Ramos (cell line): ENCODE data around the gene NET1.

Experiments
- in situ Hi-C: fragments of 300-500 bp; cut with MboI; formaldehyde crosslinking; loops from one replicate; pipeline ENCODE4 v1.14.3; 2022; ENCODE audit warnings: low sequenced_read_pairs; ENCODE audit not compliant: unreplicated experiment

Gene NET1

DNA sequence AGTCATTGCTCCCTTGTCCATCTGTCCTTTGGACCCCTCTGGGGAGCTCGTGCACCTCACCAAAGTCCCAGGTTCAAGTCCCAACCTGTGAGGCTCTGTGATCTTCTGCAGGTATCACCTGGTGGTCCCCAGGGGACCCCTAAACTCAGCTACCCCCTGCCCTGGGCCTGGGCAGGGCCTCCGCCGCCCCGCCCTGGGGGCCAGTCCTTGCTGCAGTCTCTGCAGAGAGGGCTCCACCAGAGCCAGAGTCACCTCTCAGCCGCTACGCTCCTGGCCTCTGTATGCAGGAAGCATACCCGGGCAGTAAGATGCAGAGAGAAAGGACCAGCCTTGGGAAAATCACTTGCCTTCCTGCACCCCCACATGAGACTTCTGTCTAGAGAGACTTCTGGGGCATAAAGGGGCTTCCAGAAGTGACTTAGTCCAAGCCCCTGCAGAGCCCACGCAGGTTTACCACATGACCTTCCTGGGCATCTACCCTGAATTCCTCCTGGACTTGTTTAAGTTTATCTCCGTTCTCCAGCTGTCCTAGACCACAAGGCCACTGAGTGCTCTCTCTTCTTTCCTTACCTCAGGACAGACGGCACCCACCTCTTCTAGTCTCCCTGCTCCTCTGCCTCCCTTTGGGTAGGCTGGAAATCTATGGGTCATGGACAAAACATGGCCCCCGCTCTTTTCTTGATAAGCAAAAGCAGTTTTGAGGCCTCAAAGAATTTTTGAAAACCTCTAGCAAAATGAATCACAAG lies 65.8 kb downstream of the NET1 start:
- in situ Hi-C loops: no loop called here

DNA sequence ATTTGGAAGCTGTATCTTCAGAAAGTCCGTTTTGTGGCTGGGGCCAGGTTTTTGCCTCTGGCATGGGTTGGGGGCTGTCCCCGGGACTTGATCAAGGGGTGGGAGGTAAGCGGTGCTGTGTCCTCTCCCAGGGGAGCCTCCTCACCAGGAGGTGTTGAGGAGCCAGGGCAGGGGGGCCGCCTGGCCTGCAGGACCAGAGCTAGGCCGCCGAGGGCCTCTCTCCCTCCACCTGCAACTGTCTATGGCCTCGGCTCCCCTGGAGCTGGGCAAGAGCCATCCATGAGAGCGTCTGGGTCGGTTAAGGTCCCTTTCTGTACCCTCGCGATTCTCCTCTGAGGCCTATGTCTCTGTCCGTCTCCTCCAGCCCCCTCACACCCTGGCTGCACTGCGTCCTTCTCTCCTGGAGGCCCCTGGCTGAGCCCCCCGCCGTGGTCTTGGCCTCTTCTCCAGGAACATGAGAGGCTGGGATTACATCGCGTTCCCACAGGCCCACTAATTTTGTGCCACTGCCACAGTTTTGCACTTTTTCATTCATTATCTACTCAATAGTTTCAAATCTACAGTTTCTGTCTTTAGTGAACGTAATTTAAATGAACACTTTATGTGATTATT lies 66.4 kb downstream of the NET1 start:
- in situ Hi-C loops: no loop called here

DNA sequence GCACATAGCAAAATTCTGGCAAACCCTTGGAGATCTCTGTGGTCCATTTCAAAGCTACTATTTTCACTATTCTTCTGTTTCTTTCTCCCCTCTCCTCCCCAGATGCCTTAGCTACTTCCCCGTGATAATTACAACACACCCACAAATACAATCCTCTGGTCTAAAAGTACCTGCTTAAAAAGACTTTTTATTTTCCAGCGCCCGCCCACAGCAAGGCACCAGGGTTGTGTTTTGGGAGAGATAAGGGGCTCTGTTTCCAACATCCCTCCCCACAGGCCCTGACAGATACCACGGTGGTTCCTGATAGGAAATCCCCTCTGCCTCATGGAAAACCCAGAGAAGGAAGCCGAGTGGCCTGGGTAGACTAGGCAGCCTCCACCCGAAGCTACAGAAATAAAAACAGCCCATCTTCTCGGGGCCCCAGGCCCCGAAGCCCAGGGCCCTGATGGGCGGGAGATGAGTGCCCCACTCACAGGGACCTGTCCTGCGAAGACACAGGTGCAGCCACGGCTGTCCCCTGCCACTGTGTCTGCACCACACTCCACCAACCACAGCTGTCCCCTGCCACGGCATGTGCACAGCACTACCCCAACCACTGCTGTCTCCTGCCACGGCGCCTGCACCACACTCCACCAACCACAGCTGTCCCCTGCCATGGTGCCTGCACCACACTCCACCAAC lies 67.3 kb downstream of the NET1 start:
- in situ Hi-C loops: no loop called here

DNA sequence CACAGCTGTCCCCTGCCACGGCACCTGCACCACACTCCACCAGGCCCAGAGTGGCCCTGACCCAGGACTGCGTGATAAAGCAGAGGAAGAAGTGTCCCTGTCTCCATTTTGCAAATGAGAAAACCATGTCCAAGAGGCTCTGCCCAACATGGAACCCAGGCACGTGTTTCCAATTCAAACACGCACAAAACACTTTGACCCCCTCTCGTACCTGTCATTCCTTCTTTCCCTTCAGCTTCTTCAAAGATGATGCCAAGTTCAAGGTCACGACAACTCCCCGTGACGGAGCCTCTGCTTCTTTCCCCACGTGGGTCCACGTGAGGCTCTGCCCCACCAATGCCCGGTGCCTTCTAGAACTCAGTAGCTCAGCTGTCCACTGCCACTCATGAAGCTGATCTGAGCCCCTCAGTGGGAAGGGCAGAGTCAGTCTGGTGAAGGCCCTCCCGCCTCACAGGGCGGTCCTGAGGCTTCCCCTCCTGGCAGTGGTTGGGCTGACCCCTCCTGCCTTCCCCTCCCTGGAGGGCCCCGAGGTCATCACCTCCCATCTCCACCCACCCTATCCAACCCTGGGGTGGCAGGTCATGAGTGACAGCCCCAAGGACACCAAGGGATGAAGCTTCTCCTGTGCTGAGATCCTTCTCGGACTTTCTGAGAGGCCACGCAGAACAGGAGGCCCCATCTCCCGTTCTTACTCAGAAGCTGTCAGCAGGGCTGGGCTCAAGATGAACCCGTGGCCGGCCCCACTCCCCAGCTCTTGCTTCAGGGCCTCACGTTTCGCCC lies 68.0 kb downstream of the NET1 start:
- in situ Hi-C loops: no loop called here

DNA sequence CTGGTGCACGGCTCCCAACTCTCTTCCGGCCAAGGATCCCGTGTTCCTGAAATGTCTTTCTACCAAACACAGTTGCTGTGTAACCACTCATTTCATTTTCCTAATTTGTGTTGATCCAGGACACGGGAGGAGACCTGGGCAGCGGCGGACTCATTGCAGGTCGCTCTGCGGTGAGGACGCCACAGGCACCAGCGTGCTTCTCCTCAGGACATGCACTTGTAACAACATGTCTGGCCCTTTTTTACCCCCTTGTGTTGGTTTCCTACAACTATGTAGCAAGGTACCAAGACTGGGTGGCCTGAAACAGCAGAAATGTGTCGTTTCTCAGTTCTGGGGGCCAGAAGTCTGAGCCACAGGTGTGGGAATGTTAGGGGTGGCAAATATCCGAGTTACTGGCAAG lies 68.8 kb downstream of the NET1 start:
- in situ Hi-C loops: no loop called here

DNA sequence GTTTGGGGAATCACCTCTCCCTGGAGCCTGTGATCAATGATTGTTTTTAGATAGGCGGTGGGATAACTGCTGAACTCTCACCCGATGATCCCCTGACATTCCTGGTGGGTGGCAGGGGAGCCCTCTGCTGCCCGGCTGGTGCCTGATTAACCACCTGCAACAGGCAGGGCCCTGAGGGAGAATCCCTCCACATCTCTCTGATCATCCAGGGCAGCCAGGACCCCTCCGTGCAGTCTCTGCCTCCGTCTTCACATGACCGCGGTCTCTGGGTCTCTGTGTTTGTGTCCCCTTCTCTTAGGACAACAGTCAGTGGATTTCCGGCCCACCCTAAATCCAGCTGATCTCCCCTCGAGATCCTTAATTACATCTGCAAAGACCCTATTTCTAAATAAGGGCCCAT lies 69.7 kb downstream of the NET1 start:
- in situ Hi-C loops: no loop called here

DNA sequence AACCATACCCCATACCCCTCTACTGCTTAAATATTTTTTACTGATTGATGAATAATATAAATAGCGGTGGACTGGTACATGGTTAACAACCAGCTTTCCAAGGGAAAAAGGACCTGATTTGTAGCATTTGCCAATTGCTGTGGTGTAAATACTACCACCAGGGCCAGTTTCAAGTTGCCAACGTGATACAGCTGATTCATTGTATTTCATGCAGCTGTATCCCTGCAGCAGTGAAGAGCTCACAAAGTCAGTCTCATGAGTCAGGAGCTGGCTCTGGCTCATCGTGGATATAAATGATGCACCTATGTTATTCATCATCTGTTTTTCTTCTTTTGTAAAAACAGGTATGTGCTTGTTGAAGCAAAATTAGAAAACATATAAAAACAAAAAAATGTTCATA lies 71.8 kb downstream of the NET1 start:
- in situ Hi-C loops: no loop called here

DNA sequence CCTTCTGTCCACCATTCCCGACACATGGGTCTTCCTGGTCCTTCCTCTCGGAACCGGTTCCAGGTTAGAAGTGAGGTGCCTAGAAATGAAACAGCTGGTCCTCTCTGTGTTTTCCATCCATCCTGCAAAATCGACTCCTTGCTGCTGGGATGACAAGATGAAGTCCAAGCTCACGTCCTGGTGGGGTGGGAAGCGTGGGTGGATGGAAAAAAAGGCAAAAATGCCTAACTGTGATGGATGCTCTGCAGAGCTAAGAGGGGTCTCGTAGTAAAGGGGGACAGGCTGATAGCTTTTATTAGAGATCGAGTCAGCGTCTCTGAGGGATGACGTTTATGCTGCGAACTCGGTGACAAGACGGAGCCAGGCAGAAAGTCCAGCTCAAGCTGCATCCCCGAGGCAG lies 72.9 kb downstream of the NET1 start:
- in situ Hi-C loops: no loop called here

DNA sequence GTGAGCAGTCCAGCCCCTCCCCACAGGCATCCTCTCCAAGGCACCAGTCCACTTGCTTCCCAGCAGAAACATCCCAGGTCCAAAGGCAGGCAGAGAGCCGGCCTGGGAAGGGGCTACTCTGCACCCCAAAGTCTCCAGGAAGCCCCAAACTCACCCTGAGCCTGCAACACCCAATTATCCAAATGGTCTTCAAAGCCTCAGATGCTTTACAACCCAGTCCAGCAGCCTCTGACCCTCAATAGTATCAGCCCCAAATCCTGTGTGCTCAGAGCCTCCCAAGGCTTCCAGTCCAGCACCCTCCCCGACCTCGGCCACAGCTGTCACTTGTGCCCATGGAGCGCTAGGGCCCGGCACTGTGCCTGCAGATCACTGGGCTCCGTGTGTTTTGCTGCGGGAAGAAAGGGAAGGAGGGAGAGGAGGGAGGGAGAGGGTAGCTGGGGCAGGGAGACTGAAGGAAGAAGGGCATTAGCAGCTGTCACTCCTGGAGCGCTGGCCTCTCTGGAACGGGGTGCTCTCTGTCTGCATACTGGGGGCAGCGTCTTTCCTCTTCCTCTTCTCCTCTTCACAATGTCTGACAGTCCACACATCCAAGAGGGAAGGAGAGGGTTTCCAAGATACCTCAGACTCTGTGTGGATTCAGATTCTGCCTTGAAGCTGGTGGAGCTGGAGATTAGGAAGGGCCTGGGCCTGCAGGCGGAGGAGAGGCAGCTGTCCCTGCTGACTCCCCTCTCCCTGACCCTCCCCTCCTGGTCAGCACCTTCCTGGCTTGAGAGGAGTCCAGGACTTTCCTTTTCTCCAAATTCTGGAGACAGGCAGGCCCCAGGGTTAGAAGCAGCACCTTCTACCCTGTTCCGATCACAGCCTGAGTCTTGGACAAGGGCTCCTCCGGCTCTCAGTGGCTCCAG lies 73.8 kb downstream of the NET1 start:
- in situ Hi-C loops: no loop called here

DNA sequence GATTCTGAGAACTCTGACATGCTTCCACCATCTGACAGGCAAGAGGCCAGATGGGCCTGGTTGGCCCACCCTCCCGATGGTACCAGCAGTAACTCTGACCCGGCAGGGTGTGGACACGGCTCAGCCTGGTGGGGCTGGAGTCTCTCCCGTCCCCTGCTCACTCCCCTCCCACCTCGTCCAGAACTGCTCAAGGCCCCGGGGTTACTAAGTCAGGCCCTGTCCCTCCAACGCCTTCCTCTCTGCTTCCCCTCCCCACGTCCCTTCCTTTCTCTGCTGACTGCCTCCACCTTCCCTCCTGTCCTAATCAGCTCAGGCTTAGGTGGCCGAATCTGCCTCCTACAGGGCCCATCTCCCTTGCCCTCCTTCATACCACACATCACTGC lies 74.5 kb downstream of the NET1 start:
- in situ Hi-C loops: no loop called here

DNA sequence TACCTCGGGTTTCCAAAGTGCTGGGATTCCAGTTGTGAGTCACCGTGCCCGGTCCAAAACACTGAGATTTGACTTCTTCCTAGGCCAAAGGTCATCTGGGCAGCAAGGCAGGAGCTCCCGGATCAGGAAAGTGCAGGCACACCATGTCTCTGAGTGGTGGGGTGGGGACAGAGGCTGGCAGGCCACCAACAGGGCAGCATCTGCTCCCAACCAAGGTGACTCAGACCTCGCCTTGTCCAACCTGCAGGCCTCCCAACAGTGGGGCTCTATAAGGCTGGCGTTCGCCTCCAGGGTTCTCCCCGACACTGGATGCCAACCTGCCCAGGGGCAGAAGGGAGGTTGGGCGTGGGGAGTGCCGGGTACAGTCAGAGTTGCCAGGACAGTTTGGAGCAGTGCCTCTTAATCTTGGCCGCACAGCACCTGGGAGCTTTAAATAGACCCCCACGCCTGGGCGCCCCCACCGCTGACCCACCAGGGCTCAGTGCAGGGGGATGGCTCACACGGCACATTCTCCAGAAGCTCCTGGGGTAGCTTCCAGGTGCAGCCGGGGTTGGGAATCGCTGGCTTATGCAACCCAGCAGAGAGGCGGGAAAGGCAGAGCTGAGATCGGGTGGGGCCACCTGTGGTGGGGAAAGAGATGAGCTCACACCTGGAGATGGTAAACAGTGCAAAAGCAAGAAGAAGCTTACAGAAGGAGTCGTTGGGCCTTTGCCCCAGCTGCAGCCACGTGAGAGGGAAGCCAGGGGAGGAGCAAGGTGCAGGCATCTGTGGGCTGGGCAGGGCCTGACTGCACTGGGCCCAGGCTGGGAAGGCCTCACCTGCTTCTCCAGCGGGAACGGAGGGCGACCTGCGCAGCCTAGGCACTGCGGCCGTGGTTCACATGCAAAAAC lies 76.2 kb downstream of the NET1 start:
- in situ Hi-C loops: no loop called here

DNA sequence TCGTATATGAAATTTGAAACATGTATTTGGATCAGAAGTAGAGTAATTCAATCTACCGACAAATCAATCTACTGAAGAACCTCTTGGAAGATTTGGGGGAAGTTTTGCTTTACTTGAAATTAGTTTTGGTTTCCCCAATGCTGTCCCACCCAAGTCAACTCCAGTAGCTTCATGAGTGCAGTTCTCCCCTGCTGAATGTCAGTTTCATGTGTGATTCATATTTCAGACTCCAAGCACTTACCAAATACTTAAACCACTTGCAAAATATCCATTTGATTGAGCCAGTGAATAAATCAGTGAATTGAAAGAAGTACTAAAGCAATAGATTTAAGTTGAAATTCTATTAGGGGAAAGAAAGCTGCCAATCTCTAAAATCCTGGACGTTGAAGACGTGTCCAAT lies 77.7 kb downstream of the NET1 start:
- in situ Hi-C loops: no loop called here

DNA sequence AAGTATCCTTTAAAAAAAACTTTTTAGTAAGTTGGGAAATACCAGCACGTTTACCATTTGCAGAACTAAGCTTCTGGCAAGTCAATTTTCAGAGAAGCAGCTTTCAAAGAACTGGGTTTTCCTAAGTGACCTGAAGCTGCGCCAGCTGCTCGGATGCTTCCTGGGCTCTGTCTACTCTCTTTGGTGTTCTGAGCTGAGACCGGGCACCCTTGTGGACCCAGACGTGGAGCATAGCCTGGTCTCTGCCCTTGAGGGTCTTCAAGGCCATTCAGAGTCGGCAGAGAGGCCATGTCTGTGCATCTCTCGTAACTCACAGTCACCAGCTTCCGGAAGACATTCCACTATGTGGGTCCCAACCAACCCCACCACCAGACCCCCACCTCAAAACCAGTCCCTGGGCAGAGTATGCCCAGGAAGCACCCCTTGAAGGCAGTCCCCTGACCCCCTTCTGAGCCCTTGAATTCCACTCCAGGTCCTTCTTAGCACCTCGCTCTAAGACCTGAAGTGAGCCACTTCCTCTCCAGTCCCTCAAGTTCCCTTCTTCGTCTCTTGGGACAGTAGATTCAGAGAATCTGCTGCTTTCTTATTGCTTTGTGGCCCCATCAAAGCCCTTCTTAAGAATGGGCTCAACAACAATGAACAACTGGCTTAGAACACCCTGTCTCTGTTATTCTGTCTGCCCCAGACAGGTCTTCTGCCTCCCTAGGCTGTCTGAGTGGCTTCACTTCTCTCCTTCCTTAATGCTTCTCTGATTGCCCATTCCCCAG lies 78.5 kb downstream of the NET1 start:
- in situ Hi-C loops: no loop called here

DNA sequence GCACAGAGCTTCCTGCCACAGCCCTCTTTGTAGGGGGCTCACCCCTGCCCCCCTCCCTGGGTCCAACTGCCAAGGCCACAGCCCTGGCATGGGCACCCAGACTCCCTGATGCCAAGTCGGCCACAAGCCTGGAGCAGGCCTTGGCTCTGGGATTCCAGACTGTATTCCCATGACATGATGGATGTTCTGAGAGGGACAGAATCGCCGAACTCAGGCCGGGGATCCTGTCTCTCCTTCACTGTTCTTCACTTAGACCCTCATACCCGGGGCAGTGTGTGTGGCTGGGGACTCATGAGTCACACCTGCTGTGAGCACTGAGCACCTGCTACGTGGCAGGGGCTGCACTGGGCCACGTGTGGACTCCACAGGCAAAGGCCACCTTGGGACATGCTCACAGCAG lies 79.1 kb downstream of the NET1 start:
- in situ Hi-C loops: no loop called here

DNA sequence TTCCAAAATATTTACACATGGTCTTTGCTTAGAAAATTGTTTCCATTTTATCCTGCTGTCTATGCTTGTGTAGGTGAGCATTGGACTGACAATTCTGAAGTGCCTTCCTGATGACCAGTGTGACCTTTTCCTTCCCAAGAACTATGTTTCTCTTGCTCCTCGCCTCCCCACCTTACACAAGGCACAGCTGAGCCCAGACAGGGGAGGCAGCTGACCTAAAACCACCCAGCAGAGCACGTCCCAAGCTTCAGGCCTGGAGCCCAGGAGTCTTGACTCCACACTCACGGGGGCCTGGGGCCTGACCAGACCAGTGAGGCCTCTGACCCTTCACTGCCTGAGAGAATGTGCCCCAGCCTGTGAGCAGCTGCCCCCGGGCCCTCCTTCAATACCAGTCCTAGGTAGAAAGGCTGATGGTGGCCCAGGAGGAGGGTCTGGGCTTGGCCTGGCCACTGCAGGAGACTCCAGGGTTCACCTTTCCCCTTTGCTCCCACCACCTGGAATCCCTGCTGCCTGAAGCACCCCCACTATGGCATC lies 80.0 kb downstream of the NET1 start:
- in situ Hi-C loops: no loop called here

DNA sequence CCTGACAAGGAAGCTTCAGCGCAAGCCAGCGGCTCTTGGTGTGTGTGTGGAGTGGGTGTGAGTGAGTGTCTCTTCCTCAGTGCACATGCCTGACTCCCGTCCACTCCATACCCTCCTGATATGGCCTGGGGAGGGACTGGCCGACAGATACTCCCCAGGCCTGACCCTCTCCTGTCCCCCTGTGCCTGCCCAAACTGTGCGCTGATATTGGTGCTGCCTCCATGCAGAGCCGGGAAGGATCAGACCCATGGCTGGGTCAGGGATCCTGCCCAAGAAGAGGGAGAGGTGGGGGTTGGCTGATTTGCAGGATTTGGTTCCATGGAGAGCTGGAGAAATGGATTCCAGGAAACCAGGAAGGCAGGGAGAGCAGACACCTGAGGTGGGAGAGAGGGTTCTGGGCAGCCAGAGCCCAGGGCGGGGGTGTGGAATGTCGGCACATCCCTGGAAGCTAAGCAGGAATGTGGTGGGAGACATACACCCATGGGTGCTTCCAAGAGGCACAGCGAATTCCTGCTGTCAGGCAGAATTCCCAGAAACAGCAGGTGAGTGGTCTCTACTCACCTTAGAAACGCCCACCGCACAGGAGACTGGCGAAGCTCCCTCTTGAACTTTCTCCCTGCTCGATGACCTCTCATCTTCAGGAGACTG lies 80.7 kb downstream of the NET1 start:
- in situ Hi-C loops: no loop called here

DNA sequence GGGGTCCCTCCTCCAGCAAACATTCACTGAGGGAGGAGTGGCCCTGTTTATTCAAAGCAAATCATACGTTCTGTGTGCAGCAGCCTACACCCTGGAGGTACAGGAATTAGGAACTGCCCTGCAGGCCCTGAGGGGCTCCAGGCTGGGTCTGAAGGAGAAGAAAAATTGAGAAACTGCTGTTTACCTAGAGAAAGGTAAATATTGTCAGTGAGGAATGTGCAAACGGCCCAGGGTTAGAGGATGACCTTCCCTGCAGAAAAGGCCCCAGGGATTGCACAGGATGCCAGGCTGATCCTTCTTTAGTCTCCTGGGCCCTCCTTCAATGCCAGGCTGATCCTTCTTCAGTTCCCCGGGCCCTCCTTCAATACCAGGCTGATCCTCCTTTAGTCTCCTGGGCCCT lies 81.3 kb downstream of the NET1 start:
- in situ Hi-C loops: no loop called here

DNA sequence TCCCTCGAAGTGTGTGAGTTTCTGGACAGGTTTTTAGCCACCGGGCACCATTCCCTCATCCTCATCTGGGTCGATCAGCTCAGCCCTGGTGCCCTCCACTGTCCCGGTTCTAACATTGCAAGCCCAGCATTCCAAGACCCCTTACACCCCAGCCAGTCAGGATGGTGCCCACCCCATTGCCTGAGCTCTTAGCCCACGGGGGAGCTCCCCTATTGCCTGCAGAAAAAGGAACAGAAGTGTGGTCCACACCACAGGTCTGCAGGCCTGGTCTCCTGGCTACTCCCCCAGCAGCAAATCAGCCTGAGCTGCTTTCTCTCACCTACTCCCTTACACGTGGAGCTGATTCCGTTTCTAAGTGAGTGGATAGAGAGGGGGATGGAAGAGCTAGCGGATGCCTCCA lies 82.3 kb downstream of the NET1 start:
- in situ Hi-C loops: no loop called here
